T-helper 2 cell treated with Interferon-gamma antibody and Interleukin-4, amounts not matched to agents 100 ng/mL and 5 ng/mL, for 36 hours (primary cell): Measurements from ENCODE around the gene POPDC3. TPM values are rescaled to one million over a fixed set of nuclear protein-coding genes. Genes with fewer than 3 reads are reported as not detected.
"Not testable (repeated sequence)": the region's sequence is repeated elsewhere in the genome, so short reads cannot be mapped to it uniquely, and the experiment has no call there.

ENCODE experiments used
- intact Hi-C: fragments of 100-400 bp; cut with micrococcal nuclease; formaldehyde crosslinking; loops from one replicate; pipeline ENCODE4 v1.15.1; 2023
- total RNA-seq: library from RNA; stranded (reverse); gene quantifications from 2 replicates; pipeline ENCODE4 v1.2.3, GENCODE V29; 2022

The POPDC3 gene
- total RNA-seq, 1 donor from 2014 or later: not detected

GRCh38 chr6:105196076-105196475 is 16.3 kb upstream of the POPDC3 start:
- intact Hi-C loops: no loop called here

DNA sequence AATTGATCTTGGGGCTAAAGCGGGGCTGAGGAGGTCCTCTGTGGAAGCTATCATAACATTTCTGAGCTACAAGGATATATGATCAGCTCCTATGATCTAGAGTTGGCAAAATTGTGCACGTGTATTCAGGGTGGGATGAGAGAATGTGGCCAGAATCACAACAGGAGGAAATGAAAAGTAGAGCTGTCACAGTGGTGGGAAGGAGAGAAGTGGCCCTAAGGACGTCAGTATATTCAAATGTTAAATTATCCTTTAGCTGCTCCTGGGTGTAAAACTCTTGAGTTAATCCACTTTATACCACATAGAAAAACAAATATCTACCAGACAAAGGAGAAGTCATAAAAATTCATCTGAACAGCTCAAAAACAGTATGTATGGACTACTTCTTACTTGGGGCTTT is 14.8 kb upstream of the POPDC3 start:
- intact Hi-C loops: no loop called here

GRCh38 chr6:105194106-105194505 is 14.3 kb upstream of the POPDC3 start:
- intact Hi-C loops: no loop called here

GRCh38 chr6:105193647-105194046 is 13.8 kb upstream of the POPDC3 start:
- intact Hi-C loops: no loop called here

DNA sequence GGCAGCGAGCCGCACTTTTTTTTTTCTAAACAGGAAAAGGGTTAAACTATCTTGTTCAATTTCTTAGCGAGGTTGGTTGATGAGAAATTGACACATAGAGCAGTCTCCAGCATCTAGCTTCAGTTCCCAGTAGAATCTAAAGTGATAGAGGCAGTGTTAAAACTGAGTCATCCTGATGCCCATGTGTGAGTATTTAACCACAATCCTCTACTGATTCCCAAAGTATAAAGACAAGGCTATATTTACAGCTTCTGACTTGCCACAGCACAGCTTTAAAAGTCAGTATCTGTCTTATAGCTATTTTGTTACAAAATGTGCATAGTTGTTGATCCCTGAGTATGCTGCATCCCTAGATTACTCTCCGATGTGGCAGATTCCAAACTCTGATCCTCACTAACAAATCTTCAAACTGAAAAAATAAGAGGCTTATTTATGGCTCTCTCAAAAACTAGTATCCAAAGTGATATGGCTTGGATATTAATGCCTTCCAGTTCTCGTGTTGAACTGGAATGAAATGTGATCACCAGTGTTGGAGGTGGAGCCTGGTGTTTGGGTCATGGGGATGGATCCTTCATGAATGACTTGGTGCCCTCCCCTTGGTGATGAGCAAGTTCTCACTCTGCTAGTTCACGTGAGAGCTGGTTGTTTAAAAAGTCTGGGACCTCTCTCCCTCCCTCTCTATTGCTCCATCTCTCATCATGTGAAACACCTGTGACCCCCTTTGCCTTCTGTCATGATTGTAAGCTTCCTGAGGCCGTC is 13.1 kb upstream of the POPDC3 start:
- intact Hi-C loops: no loop called here

GRCh38 chr6:105191351-105191750 is 11.5 kb upstream of the POPDC3 start:
- intact Hi-C loops: no loop called here

- intact Hi-C loops: no loop called here
Observed at GRCh38 chr6:105189026-105189820, 9.4 kb upstream of the POPDC3 start.

- intact Hi-C loops: no loop called here
Observed at GRCh38 chr6:105188251-105188650, 8.4 kb upstream of the POPDC3 start.

- intact Hi-C loops: no loop called here
Observed at GRCh38 chr6:105186576-105186975, 6.8 kb upstream of the POPDC3 start.

GRCh38 chr6:105184921-105185320 is 5.1 kb upstream of the POPDC3 start:
- intact Hi-C loops: no loop called here

GRCh38 chr6:105181981-105182515 is 2.2 kb upstream of the POPDC3 start:
- intact Hi-C loops: no loop called here

DNA sequence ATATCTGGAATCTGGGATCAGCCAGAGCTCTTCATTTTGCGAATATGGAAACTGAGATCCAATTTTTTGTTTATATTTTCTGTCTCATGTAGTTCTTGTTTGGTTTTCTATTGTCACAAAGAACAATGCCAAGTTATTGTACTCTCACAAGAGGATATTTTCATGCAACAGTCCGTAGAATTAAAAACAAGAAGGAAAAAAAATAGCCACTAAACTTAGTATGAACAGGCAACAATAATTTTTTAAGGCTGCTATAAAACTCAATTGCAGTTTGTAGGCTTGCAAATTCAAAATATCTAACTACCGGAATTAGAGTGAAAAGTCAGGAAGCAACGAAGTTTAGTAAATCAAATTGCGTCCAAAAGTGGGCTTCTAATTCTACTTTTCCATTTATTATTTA is 1.2 kb downstream of the POPDC3 start:
- intact Hi-C loops: no loop called here

GRCh38 chr6:105178110-105178509 is 1.7 kb downstream of the POPDC3 start:
- intact Hi-C loops: no loop called here

GRCh38 chr6:105177556-105177955 is 2.3 kb downstream of the POPDC3 start:
- intact Hi-C loops: no loop called here

- intact Hi-C loops: no loop called here
Observed at GRCh38 chr6:105174512-105174911, 5.3 kb downstream of the POPDC3 start.

GRCh38 chr6:105172515-105172914 is 7.3 kb downstream of the POPDC3 start:
- intact Hi-C loops: not testable (repeated sequence)

- intact Hi-C loops: no loop called here
Observed at GRCh38 chr6:105170059-105170458, 9.8 kb downstream of the POPDC3 start.

DNA sequence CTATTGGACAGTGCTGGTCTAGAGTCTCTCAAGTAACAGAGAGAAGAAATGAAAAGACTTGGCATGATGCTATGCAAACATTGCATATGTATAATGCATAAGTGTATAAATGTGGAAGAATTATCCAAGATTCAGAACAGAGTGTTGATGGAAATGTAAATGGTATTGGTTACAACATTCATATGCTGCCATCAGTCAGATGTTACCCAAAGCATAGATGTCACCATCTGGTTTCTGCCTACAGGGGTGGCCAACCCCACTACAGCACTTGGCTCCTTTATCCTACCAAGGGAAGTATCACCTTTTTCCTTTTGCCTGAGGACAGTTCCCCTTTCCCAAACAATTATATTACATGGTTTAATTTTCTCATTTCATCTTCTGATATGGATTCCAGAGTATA is 11.9 kb downstream of the POPDC3 start:
- intact Hi-C loops: no loop called here

- intact Hi-C loops: no loop called here
Observed at GRCh38 chr6:105164418-105164817, 15.4 kb downstream of the POPDC3 start.

DNA sequence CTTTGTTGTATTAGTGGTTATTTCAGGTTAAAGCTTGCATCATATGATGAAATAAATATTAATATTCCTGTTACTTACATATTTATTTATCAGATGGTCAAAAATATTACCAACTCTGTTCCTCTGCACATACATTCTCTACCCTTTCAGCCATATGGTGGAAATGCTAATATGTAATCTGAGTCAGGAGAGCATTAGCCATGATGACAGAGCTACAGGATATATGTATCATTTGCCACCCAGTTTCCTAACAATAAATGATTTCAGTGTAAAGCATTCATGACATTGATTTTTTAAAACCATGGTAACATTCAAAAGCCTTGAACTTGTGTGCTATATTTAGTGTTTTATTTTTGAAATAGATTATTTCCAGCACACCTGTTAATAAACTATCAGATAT is 16.6 kb downstream of the POPDC3 start:
- intact Hi-C loops: no loop called here

- intact Hi-C loops: no loop called here
Observed at GRCh38 chr6:105162377-105162776, 17.4 kb downstream of the POPDC3 start.

- intact Hi-C loops: no loop called here
Observed at GRCh38 chr6:105161421-105161820, 18.4 kb downstream of the POPDC3 start.
